K562 (cell line): ENCODE data around the gene ANKRD16. TPM values are rescaled to one million over a fixed set of nuclear protein-coding genes. Genes with fewer than 3 reads are reported as not detected.
"Not testable (repeated sequence)": the region's sequence is repeated elsewhere in the genome, so short reads cannot be mapped to it uniquely, and the experiment has no call there.

Experiments used
- ATAC-seq: fragments of 200-7000 bp; cut with Tn5 transposase; 3 replicates; pipeline ENCODE4 v1.9.1; 2020; ENCODE audit warnings: moderate library complexity
- BruUV-seq: library from RNA; stranded (reverse); fragments of 400-500 nt; replicated peaks from 2 replicates; lab custom pipeline; 2021; lab: Mats Ljungman, UMichigan
- CTCF ChIA-PET: fragments of 300-600 bp; formaldehyde crosslinking; extraction: SDS; loops from one replicate; lab custom pipeline; 2021; ENCODE audit warnings: low intra/inter-chr PET ratio; lab: Yijun Ruan, JAX
- POLR2A ChIA-PET: fragments of 300-600, 350-650 bp; sonication (Branson Sonifier 250); formaldehyde crosslinking; extraction: SDS; loops from one replicate; lab custom pipeline; 2021; ENCODE audit warnings: antibody characterized with exemption, inconsistent platforms; lab: Yijun Ruan, JAX
- DNase-seq, 4 experiments: peaks; one replicate each; pipeline versions ENCODE4 v3.0.0 to v3.0.0-alpha.2; 2011 to 2018; ENCODE audit warnings: low spot score in 3 of 4, mixed read lengths in 3 of 4; ENCODE audit errors: extremely low read depth in 1 of 4
- FAIRE-seq: peaks from 2 replicates; lab custom pipeline; 2011; peaks lifted over from hg19 to GRCh38; lab: Jason Lieb, UNC
- H2AFZ ChIP-seq: 2 replicates; pipeline ENCODE4 v1.6.0; 2011; ENCODE audit warnings: low read depth, low read length, control low read depth, inconsistent platforms
- H3K27ac ChIP-seq: fragments of 200-600 bp; 3 replicates; pipeline ENCODE4 v1.8.0; 2011; ENCODE audit warnings: low read depth, mild to moderate bottlenecking, control low read depth, inconsistent platforms, low read length, moderate library complexity, mixed read lengths; ENCODE audit errors: extremely low read depth
- H3K27me3 ChIP-seq, 2 experiments: fragments of 300-600 bp in 1 of 2; 2 replicates in 1 of 2; 3 replicates in 1 of 2; pipeline versions ENCODE4 v1.6.0 to v1.8.0; 2011; ENCODE audit warnings: inconsistent platforms in 2 of 2, low read length in 2 of 2, mild to moderate bottlenecking in 1 of 2, mixed read lengths in 1 of 2, moderate library complexity in 1 of 2; ENCODE audit not compliant: control insufficient read depth in 2 of 2, insufficient read depth in 2 of 2
- H3K36me3 ChIP-seq: fragments of 300-600 bp; 3 replicates; pipeline ENCODE4 v1.8.0; 2011; ENCODE audit warnings: mild to moderate bottlenecking, low read length, inconsistent platforms; ENCODE audit not compliant: control insufficient read depth, insufficient read depth
- H3K4me1 ChIP-seq, 2 experiments: fragments of 200-600 bp in 1 of 2; replicated peaks in 1 of 2; 2 replicates in 1 of 2; 3 replicates in 1 of 2; pipeline versions ENCODE4 v1.5.1 to v1.8.0; 2011; ENCODE audit warnings: inconsistent platforms in 2 of 2, low read length in 2 of 2, mild to moderate bottlenecking in 1 of 2, mixed read lengths in 1 of 2, moderate library complexity in 1 of 2; ENCODE audit not compliant: control insufficient read depth in 2 of 2, insufficient read depth in 2 of 2
- H3K4me2 ChIP-seq: 2 replicates; pipeline ENCODE4 v1.6.1; 2011; ENCODE audit warnings: low read length, control low read depth, inconsistent platforms, mixed read lengths; ENCODE audit not compliant: insufficient read depth
- H3K4me3 ChIP-seq: fragments of 200-600 bp; sonication (generic), shearing (Covaris generic); 2 replicates; pipeline ENCODE4 v1.5.1; 2016; ENCODE audit warnings: control low read depth, inconsistent platforms
- H3K79me2 ChIP-seq: fragments of 200-600 bp; 3 replicates; pipeline ENCODE4 v1.8.0; 2011; ENCODE audit warnings: low read length, inconsistent platforms; ENCODE audit not compliant: control insufficient read depth, insufficient read depth
- H3K9ac ChIP-seq, 2 experiments: 2 replicates each; pipeline versions ENCODE4 v1.6.0 to v1.6.1; 2011; ENCODE audit warnings: low read depth in 2 of 2, low read length in 2 of 2, control low read depth in 1 of 2, inconsistent platforms in 1 of 2, mild to moderate bottlenecking in 1 of 2, mixed read lengths in 1 of 2; ENCODE audit not compliant: insufficient read depth in 1 of 2
- H3K9me1 ChIP-seq: one replicate; pipeline ENCODE4 v1.6.0; 2011; ENCODE audit warnings: inconsistent platforms, mild to moderate bottlenecking, low read length, moderate library complexity; ENCODE audit not compliant: control insufficient read depth, insufficient read depth
- H3K9me3 ChIP-seq: replicated peaks from 2 replicates; pipeline ENCODE4 v1.5.1; 2011; ENCODE audit warnings: low read depth, low read length, inconsistent platforms; ENCODE audit not compliant: control insufficient read depth, insufficient read depth
- H4K20me1 ChIP-seq: replicated peaks from 2 replicates; pipeline ENCODE4 v1.6.1; 2011; ENCODE audit warnings: low read length, inconsistent platforms, mixed read lengths; ENCODE audit not compliant: control insufficient read depth, insufficient read depth
- ASH1L ChIP-seq: fragments of 450-650 bp; IDR thresholded peaks from 2 replicates; pipeline ENCODE4 v1.6.1; 2018; ENCODE audit warnings: borderline replicate concordance, mild to moderate bottlenecking, low read depth; ENCODE audit not compliant: partially characterized antibody
- CC2D1A ChIP-seq: fragments of 450-650 bp; IDR thresholded peaks from 2 replicates; pipeline ENCODE4 v1.6.1; 2017; ENCODE audit warnings: mild to moderate bottlenecking
- CHD2 ChIP-seq: IDR thresholded peaks from 2 replicates; pipeline ENCODE4 v1.6.1; 2011; ENCODE audit warnings: low read depth, low read length
- NFYB ChIP-seq: IDR thresholded peaks from 2 replicates; pipeline ENCODE4 v1.6.1; 2011; ENCODE audit warnings: mild to moderate bottlenecking, moderate library complexity; ENCODE audit not compliant: insufficient read length; ENCODE audit errors: extremely low read depth
- RBM25 ChIP-seq: fragments of 200-400 bp; formaldehyde crosslinking; IDR thresholded peaks from 2 replicates; pipeline ENCODE4 v1.6.1; 2018; ENCODE audit warnings: low read length, low read depth, moderate library complexity; ENCODE audit not compliant: severe bottlenecking
- ZNF121 ChIP-seq: sonication (generic); formaldehyde crosslinking; conservative IDR thresholded peaks from 2 replicates; pipeline ENCODE4 v1.8.0; 2022; ENCODE audit warnings: missing genetic modification reagents
- WGBS: fragments of 100-300 bp; shearing (Covaris generic); methylation state at CpG from one replicate; pipeline ENCODE4 v1.1.6; 2016; ENCODE audit warnings: low coverage, mixed read lengths; ENCODE audit not compliant: insufficient coverage; ENCODE audit errors: missing lambda C conversion rate; 5-methylcytosine and 5-hydroxymethylcytosine counted together
- in situ Hi-C: fragments of 300-500 bp; cut with MboI; formaldehyde crosslinking; loops from 4 replicates; pipeline ENCODE4 v1.15.0; 2018; ENCODE audit warnings: inconsistent platforms, mixed read lengths
- intact Hi-C: fragments of 100-400 bp; cut with micrococcal nuclease; formaldehyde crosslinking; loops from 2 replicates; pipeline ENCODE4 v1.14.2; 2022
- polyA plus RNA-seq, 8 experiments: library from polyadenylated mRNA; depleted of rRNA in 4 of 8; stranded (reverse) in 5 of 8; unstranded in 3 of 8; fragments of >200 nt; fragmentation: Nextera tagmentation in 2 of 8; fragmentation: Illumina TruSeq in 1 of 8; extraction: Ambion mirVana in 2 of 8; extraction: Trizol in 1 of 8; gene quantifications; 2 replicates each; pipeline versions ENCODE4 v1.2.1 to v1.2.3, GENCODE V29; 2011 to 2014; ENCODE audit warnings: inconsistent platforms in 1 of 8, missing spikeins in 1 of 8
- total RNA-seq, 7 experiments: library from RNA; depleted of rRNA in 6 of 7; stranded (reverse); fragments of >200 nt in 6 of 7; fragmentation: Illumina TruSeq in 2 of 7; extraction: Trizol in 2 of 7; gene quantifications; 2 replicates each; pipeline versions ENCODE4 v1.2.1 to v1.2.3, GENCODE V29; 2011 to 2021; ENCODE audit warnings: low replicate concordance in 1 of 7
- TF ChIP-seq, protein P1 (sequence below), 2 experiments: fragments of 450-650 bp in 1 of 2; sonication (generic) in 1 of 2; formaldehyde crosslinking in 1 of 2; IDR thresholded peaks in 1 of 2; conservative IDR thresholded peaks in 1 of 2; 2 replicates each; pipeline versions ENCODE4 v1.6.1 to v1.8.1; 2016 to 2023; ENCODE audit warnings: mild to moderate bottlenecking in 2 of 2, moderate library complexity in 2 of 2, inconsistent platforms in 1 of 2, missing genetic modification reagents in 1 of 2

The ANKRD16 gene
- total and polyA plus RNA-seq, 9 of the 15 experiments (the other 6 are each of a cell fraction or from before 2014, with no cell fraction given): 1.5 to 16.0 (median 9.5) TPM

DNA sequence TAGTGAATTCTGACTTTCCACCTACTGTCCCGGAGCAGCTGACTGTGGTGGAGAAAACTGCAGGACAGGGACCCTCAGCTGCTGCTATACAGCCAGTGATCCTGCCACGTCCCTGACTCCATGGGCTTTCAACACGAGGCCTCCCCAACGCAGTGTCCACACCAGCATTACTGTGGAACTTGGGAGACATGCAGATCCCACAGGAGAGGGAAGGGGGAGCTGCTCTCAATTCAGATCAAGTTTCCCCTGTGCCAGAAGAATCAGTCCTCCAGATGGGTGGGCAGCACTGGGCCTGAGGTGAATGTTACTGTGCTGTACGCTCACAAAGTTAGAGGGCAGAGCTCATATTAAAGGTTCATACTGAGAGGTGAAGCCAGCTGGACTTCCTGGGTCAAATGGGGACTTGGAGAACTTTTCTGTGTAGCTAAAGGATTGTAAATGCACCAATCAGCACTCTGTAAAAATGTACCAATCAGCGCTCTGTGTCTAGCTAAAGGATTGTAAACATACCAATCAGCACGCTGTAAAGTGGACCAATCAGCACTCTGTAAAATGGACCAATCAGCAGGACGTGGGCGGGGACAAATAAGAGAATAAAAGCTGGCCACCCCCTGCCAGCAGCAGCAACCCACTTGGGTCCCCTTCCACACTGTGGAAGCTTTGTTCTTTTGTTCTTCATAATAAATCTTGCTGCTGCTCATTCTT, 26.6 kb downstream of the ANKRD16 start:
- CTCF ChIA-PET: interaction anchor here (0.5 kb wide), 1 partner anchor 150 kb away, joined by 3 read pairs; no protein-coding TSS in a partner anchor

DNA sequence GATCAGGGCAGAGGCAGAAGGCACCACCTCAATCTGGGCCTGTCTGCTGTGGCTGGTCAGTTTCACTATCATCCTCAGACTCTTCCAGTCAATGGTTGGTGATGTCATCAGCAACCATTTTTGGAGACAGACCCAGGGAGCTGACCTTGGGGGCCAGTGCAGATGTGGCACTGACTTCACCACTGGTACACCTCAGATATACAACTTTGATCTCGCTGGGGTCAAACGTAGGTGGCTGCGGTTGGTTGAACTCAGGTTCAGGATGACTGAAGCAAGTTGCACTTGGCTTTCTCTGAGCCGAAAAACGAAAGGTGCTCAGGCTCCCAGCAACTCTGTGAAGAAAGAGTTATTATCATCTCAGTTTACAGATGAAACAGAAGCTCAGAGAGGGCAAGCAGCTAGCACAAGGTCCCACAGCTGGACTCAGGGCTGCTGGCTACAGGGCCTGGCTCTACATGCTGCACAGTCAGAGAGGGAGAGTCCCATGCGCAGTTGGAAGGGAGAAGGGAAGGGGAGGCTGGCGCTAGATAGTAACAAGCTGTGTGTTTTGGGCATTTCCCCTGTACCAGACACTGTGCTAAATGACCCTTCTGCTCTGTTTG, 27.2 kb downstream of the ANKRD16 start:
- no peak overlapping the region for H3K4me3 ChIP-seq
- in situ Hi-C loops: no loop called here

More for the DNA sequence above, 26.6 kb downstream of the ANKRD16 start:
- H3K79me2 ChIP-seq, H3K9ac ChIP-seq, H3K9me3 ChIP-seq, FAIRE-seq, intact Hi-C loops, in situ Hi-C loops, H3K27ac ChIP-seq, H3K9me1 ChIP-seq, DNase-seq, ATAC-seq, H3K27me3 ChIP-seq, H3K36me3 ChIP-seq, H3K4me3 ChIP-seq, BruUV-seq, H3K4me2 ChIP-seq, H4K20me1 ChIP-seq, H2AFZ ChIP-seq, H3K4me1 ChIP-seq: not testable (repeated sequence)
- 54% methylated on average over 9 of the region's 9 CpGs for WGBS
- POLR2A ChIA-PET: interaction anchor here (0.7 kb wide), 1 partner anchor 26 kb away, joined by 4 read pairs; no protein-coding TSS in a partner anchor
- TF ChIP-seq RBM25: peak; percentile 15
- peak; percentile 69 for TF ChIP-seq NFYB
- 0 out of 2 replicates have a peak, but pooled peaks have one; percentile 21 for TF ChIP-seq CC2D1A
- peak; percentile 31 for TF ChIP-seq ASH1L

More for the DNA sequence above, 27.2 kb downstream of the ANKRD16 start:
- H3K4me1 ChIP-seq: peaks cover 0 to 3% of the 10 kb centered on the region in 2 experiments; a peak in 3 of 5 replicates
- DNase-seq (no peak), ATAC-seq (no peak), FAIRE-seq (no peak)
- no peaks in the 10 kb centered on the region for H3K9me3 ChIP-seq
- intact Hi-C loops: no loop called here
- H3K9me1 ChIP-seq: no peaks in the 10 kb centered on the region
- H3K27me3 ChIP-seq: no peaks in the 10 kb centered on the region
- H3K27ac ChIP-seq: no peak overlapping the region
- BruUV-seq: no TSS peak
- POLR2A ChIA-PET: interaction anchor here (0.7 kb wide), 1 partner anchor 26 kb away, joined by 4 read pairs; no protein-coding TSS in a partner anchor
- no peak overlapping the region for H2AFZ ChIP-seq
- H3K9ac ChIP-seq: no peak overlapping the region
- H3K79me2 ChIP-seq: no peaks in the 10 kb centered on the region
- no peak for TF ChIP-seq CHD2
- no peak for TF ChIP-seq ZNF121 (CRISPR knock-in tag)
- TF ChIP-seq, protein P1, sequence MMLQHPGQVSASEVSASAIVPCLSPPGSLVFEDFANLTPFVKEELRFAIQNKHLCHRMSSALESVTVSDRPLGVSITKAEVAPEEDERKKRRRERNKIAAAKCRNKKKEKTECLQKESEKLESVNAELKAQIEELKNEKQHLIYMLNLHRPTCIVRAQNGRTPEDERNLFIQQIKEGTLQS (IDR thresholded peaks at IDR 0.05): peak; percentile 67
- TF ChIP-seq, protein P1 (CRISPR knock-in tag; conservative IDR thresholded peaks at IDR 0.05): no peak
- TF ChIP-seq, all 486 proteins: peak for 1
- Histone ChIP-seq H3K4me2 (no peak overlapping the region), H3K36me3 (no peaks in the 10 kb centered on the region), H4K20me1 (no peaks in the 10 kb centered on the region)
- CTCF ChIA-PET: no interaction called here
- 62% methylated on average over 7 of the region's 7 CpGs for WGBS
